Common myeloid progenitor, CD34-positive (primary cell): Measurements from ENCODE around the gene IL17RA.

Experiments used
- CTCF ChIA-PET: fragments of 350-600 bp; sonication (Branson Sonifier 250); formaldehyde crosslinking; loops from one replicate; lab custom pipeline; 2021; ENCODE audit warnings: antibody characterized with exemption; lab: Charles Lee
- POLR2A ChIA-PET: fragments of 350-600 bp; sonication (Branson Sonifier 250); formaldehyde crosslinking; loops from one replicate; lab custom pipeline; 2021; ENCODE audit warnings: antibody characterized with exemption; lab: Charles Lee
- DNase-seq, 3 donors: peaks; one replicate each; pipeline versions ENCODE4 v3.0.0 to v3.0.0-alpha.2; 2013
- H3K27ac ChIP-seq, 2 experiments: 1 replicate in 1 of 2; 2 replicates in 1 of 2; pipeline ENCODE4 v1.7.0; 2013; ENCODE audit warnings: inconsistent platforms in 2 of 2, low read length in 2 of 2, mild to moderate bottlenecking in 2 of 2, low read depth in 1 of 2, moderate library complexity in 1 of 2; ENCODE audit not compliant: severe bottlenecking in 2 of 2, insufficient read depth in 1 of 2, poor library complexity in 1 of 2
- H3K27me3 ChIP-seq, 5 experiments: replicated peaks in 2 of 5; 1 replicate in 3 of 5; 2 replicates in 2 of 5; pipeline versions ENCODE4 v1.6.1 to v1.7.0; 2013; ENCODE audit warnings: low read length in 4 of 5, mild to moderate bottlenecking in 2 of 5, moderate library complexity in 2 of 5, inconsistent platforms in 1 of 5; ENCODE audit not compliant: insufficient read depth in 5 of 5, control insufficient read depth in 4 of 5
- H3K36me3 ChIP-seq, 4 experiments: 1 replicate in 2 of 4; 2 replicates in 2 of 4; pipeline versions ENCODE4 v1.6.1 to v1.7.0; 2013; ENCODE audit warnings: low read length in 3 of 4, control low read depth in 1 of 4, mild to moderate bottlenecking in 1 of 4; ENCODE audit not compliant: control insufficient read depth in 4 of 4, insufficient read depth in 4 of 4
- H3K4me1 ChIP-seq, 4 experiments: 1 replicate in 3 of 4; 2 replicates in 1 of 4; pipeline versions ENCODE4 v1.6.1 to v1.7.1; 2013; ENCODE audit warnings: low read length in 3 of 4, mild to moderate bottlenecking in 3 of 4, control low read depth in 1 of 4, inconsistent platforms in 1 of 4, moderate library complexity in 1 of 4; ENCODE audit not compliant: control insufficient read depth in 4 of 4, insufficient read depth in 4 of 4; ENCODE audit errors: control extremely low read depth in 1 of 4
- H3K4me3 ChIP-seq, 7 experiments: 1 replicate in 4 of 7; 2 replicates in 3 of 7; pipeline versions ENCODE4 v1.5.1 to v1.7.0; 2013; ENCODE audit warnings: mild to moderate bottlenecking in 7 of 7, low read length in 6 of 7, moderate library complexity in 6 of 7, inconsistent platforms in 2 of 7, low read depth in 2 of 7, control low read depth in 1 of 7; ENCODE audit not compliant: insufficient read depth in 4 of 7, control insufficient read depth in 1 of 7; ENCODE audit errors: extremely low read depth in 1 of 7
- H3K9me3 ChIP-seq, 5 experiments: 1 replicate in 4 of 5; 2 replicates in 1 of 5; pipeline versions ENCODE4 v1.6.1 to v1.7.1; 2013; ENCODE audit warnings: low read length in 4 of 5, mild to moderate bottlenecking in 2 of 5, inconsistent platforms in 1 of 5, low read depth in 1 of 5, moderate library complexity in 1 of 5; ENCODE audit not compliant: control insufficient read depth in 4 of 5, insufficient read depth in 2 of 5; ENCODE audit errors: control extremely low read depth in 1 of 5
- WGBS: methylation state at CpG from one replicate; pipeline ENCODE4 v1.1.5; 2013; ENCODE audit not compliant: insufficient coverage; 5-methylcytosine and 5-hydroxymethylcytosine counted together

Gene IL17RA

GRCh38 chr22:17083255-17083654, 1.5 kb upstream of the IL17RA start:
- no CpG with 5 or more reads among the region's 5 CpGs for WGBS
- ChIA-PET CTCF (interaction anchor here (1.7 to 2.3 kb wide), 2 partner anchors 9 to 89 kb away, joined by 6 to 9 read pairs; no protein-coding TSS in a partner anchor), POLR2A (interaction anchor here (0.6 kb wide), 1 partner anchor 24 kb away, joined by 3 read pairs; no protein-coding TSS in a partner anchor)
- no peak for DNase-seq
- Histone ChIP-seq H3K27ac (no peak overlapping the region), H3K4me3 (no peak overlapping the region), H3K4me1 (peaks cover 24 to 49% (median 46%) of the 10 kb centered on the region in 4 experiments), H3K27me3 (peaks cover 0 to 2% (median 0%) of the 10 kb centered on the region in 5 experiments), H3K9me3 (no peaks in the 10 kb centered on the region), H3K36me3 (no peaks in the 10 kb centered on the region)

DNA sequence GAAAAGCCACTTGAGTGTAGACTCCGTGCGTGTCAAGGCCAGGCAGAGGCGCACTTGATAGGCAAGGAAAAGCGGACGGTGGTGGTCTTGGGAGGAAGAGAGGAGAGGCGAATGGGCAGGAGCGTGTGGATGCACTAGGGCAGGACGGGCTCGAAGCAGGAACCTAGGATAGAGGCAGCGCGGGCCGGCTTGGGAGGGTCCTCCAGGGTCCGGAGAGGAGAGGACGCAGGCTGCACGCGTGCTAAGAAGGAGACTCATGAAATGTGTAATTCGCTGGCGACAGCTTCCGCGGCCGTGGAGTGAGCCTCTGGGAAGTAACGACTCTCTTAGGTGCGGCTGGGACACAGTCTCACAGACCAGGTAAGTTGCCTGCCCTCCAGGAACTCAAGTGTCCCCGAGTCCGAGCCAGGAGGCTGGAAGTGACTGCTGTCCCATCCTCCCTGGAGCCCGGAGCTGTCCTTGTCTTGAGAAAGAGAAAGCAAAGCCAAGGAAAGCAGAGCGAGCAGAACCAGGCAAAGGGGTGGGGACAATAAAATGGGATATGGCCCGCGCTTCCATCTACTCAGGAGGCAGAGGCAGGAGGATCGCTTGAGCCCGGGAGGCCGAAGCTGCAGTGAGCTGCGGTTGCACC, 874 bp upstream of the IL17RA start:
- no peaks in the 10 kb centered on the region for H3K36me3 ChIP-seq
- H3K4me1 ChIP-seq, result peaks cover 25 to 53% (median 50%) of the 10 kb centered on the region in 4 experiments
- H3K27ac ChIP-seq, result no peak overlapping the region
- ChIA-PET POLR2A (interaction anchor here (0.6 kb wide), 1 partner anchor 23 kb away, joined by 3 read pairs; no protein-coding TSS in a partner anchor), CTCF (interaction anchor here (1.4 to 2.3 kb wide), 4 partner anchors 8 to 88 kb away, joined by 5 to 9 read pairs (median 6); no protein-coding TSS in a partner anchor)
- H3K4me3 ChIP-seq, result peak overlapping the region in 3 of 7 experiments; percentile 57 to 84 (median 80)
- WGBS, result 92% methylated on average over 30 of the region's 33 CpGs
- H3K9me3 ChIP-seq, result no peaks in the 10 kb centered on the region
- DNase-seq, result no peak
- H3K27me3 ChIP-seq, result peaks cover 0 to 2% (median 0%) of the 10 kb centered on the region in 5 experiments

DNA sequence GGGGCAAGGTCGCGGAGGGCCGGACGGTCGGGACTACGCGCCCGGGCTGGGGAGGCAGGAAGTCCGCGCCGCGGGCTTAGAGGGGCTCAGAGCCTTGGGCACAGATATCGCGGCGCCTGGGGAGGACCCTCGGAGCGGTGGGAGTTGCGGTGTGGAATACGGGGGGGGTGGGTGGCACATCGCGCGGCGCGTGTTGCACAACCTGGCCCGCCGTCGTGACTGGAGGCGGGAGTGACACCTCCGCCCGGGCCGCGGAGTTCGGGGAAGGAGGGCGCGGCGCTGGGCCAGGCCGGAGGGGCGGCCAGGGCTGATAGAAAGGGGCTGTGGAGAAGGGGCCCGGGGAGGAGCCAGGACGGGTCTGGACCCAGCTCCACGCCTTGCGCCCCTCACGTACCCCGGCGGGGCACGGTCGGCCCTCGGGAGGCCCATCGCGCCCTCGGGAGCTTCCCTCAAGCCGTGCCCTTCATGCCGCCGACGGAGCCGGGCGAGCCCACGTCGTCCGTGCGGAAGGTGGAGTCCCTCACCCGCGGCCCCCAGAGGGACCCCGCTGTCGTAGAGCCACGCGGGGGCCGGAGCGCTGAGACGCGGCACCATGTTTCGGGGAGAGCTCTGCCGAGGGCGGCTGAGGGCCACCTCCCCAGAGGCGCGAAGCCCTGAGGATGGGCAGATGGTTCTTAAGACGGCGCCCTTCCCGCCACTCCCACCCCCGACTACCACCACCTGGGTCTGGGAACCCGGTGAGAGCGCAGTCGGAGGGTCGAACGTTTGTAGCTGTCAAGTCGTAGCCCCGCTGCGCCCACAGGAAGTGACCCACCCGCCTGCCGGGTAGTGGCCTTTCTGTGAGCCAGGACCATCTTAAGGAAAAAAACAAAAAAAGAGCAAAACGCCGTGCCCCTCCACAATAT, 729 bp downstream of the IL17RA start:
- peak overlapping the region; percentile 57 to 84 (median 80) for H3K4me3 ChIP-seq
- ChIA-PET CTCF (interaction anchor here (0.7 to 4.1 kb wide), 4 partner anchors 11 to 86 kb away, joined by 3 to 18 read pairs (median 6); no protein-coding TSS in a partner anchor), POLR2A (no interaction called here)
- peaks cover 0 to 2% (median 0%) of the 10 kb centered on the region in 5 experiments for H3K27me3 ChIP-seq
- no peaks in the 10 kb centered on the region for H3K36me3 ChIP-seq
- DNase-seq, result peak in 2 of 3 donors; percentile 28 to 43
- WGBS, result 9% methylated on average over 81 of the region's 92 CpGs
- peak overlapping the region in 1 of 2 experiments; percentile 43 for H3K27ac ChIP-seq
- H3K4me1 ChIP-seq, result peaks cover 27 to 60% (median 47%) of the 10 kb centered on the region in 4 experiments
- no peaks in the 10 kb centered on the region for H3K9me3 ChIP-seq

DNA sequence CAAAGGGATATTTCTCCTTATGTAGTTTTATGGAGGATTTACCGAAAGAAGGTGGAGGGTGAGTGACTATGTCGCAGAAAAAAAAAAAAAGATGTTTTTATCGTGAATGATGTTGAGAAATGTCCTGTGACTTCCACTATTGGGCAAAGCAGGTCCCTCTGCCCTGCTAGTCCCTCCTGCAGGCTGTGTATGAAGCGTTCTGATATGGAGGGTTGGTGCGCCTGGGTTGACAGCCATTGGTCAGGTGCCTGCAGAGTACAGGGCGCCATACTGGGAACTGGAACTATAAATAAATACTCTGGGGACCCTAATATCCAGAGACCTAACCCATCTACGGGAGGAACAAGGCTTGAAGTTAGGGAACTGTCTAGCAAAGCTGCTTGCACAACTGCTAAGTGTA, 1.5 kb downstream of the IL17RA start:
- Histone ChIP-seq H3K4me1 (peaks cover 32 to 67% (median 49%) of the 10 kb centered on the region in 4 experiments), H3K9me3 (no peaks in the 10 kb centered on the region), H3K27ac (no peak overlapping the region), H3K36me3 (no peaks in the 10 kb centered on the region), H3K4me3 (peak overlapping the region in 4 of 7 experiments; percentile 22 to 84 (median 74)), H3K27me3 (peaks cover 0 to 2% (median 0%) of the 10 kb centered on the region in 5 experiments)
- 86% methylated on average over 5 of the region's 7 CpGs for WGBS
- ChIA-PET CTCF (interaction anchor here (1.5 to 4.1 kb wide), 3 partner anchors 9 to 86 kb away, joined by 4 to 18 read pairs (median 6); no protein-coding TSS in a partner anchor), POLR2A (no interaction called here)
- peak in 1 of 3 donors; percentile 36 for DNase-seq

GRCh38 chr22:17086788-17087497, 2.1 kb downstream of the IL17RA start:
- 74% methylated on average over 9 of the region's 10 CpGs for WGBS
- ChIA-PET POLR2A (interaction anchor here (1.0 kb wide), 1 partner anchor 20 kb away, joined by 3 read pairs; no protein-coding TSS in a partner anchor), CTCF (interaction anchor here (1.5 to 4.1 kb wide), 4 partner anchors 10 to 85 kb away, joined by 4 to 18 read pairs (median 8); no protein-coding TSS in a partner anchor)
- H3K36me3 ChIP-seq, result no peaks in the 10 kb centered on the region
- H3K4me3 ChIP-seq, result peak overlapping the region in 4 of 7 experiments; percentile 22 to 84 (median 62)
- DNase-seq, result no peak
- H3K4me1 ChIP-seq, result peaks cover 32 to 70% (median 49%) of the 10 kb centered on the region in 4 experiments
- no peaks in the 10 kb centered on the region for H3K9me3 ChIP-seq
- H3K27ac ChIP-seq, result no peak overlapping the region
- peaks cover 0 to 2% (median 0%) of the 10 kb centered on the region in 5 experiments for H3K27me3 ChIP-seq

DNA sequence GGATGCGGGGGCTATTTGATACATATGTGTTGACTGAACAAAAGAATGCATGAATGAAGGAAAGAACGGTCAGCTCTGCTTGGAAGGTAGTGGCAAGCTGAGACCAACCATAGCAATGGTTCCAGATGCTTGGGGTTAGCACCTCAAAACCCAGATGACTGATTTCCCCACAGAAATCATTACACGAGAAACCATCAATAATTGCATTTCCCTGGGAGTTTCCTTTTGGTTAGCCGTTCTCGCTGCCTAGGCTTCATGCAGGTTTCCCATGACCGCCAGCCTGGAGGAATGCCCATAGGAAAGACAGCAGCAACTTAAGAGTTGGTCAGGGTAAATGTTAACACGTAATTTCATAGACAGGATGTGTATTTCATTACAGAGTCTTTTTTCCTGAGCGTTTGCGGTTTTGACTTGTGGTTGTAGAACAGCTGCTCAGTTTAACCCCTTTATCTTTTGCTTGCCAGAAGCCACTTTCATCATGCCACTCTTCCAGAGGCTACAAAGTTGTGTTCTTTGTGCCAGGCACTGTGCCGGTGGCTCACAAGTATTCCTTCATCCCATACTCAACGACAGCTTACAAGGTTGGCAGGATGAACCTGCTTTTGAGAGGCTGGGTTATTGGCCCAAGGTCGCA, 2.8 kb downstream of the IL17RA start:
- ChIA-PET CTCF (interaction anchor here (0.9 to 4.1 kb wide), 5 partner anchors 10 to 84 kb away, joined by 3 to 18 read pairs (median 7); no protein-coding TSS in a partner anchor), POLR2A (interaction anchor here (1.0 kb wide), 1 partner anchor 19 kb away, joined by 3 read pairs; no protein-coding TSS in a partner anchor)
- 20% methylated on average over 8 of the region's 12 CpGs for WGBS
- H3K4me3 ChIP-seq, result peak overlapping the region in 6 of 7 experiments; percentile 6 to 84 (median 58)
- H3K27ac ChIP-seq, result no peak overlapping the region
- H3K36me3 ChIP-seq, result no peaks in the 10 kb centered on the region
- peaks cover 32 to 76% (median 49%) of the 10 kb centered on the region in 4 experiments for H3K4me1 ChIP-seq
- peaks cover 0 to 2% (median 0%) of the 10 kb centered on the region in 5 experiments for H3K27me3 ChIP-seq
- H3K9me3 ChIP-seq, result no peaks in the 10 kb centered on the region
- peak; percentile 68 to 93 (median 89) for DNase-seq
